HL-60/S4 (cell line): ENCODE measurements around the gene PIGU.
"Not testable (repeated sequence)": the region's sequence is repeated elsewhere in the genome, so short reads cannot be mapped to it uniquely, and the experiment has no call there.

Experiments
- in situ Hi-C: fragments of 300-500 bp; cut with MboI; formaldehyde crosslinking; loops from 2 replicates; pipeline ENCODE4 v1.14.3; 2022; ENCODE audit warnings: low sequenced_read_pairs

The PIGU gene

DNA sequence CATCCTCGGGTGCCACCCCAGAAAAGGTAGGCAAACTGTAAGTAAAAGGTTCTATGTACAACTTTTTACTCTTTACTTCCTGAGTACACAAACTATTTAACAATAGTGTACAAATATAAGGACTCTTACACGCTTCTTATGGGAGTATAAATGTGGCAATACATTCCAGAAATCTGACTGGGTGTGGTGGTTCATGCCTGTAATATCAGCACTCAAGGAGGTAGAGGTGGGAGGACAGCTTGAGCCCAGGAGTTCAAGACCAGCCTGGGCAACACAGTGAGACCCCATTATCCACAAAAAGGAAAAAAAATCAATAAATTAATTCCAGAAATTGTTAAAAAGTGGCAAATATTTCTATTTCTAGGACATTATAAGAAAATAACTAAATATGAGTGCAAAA, 48.9 kb downstream of the PIGU start:
- in situ Hi-C loops = no loop called here

- in situ Hi-C loops = no loop called here
Measured at GRCh38 chr20:34627458-34627857, 49.4 kb downstream of the PIGU start.

- in situ Hi-C loops = no loop called here
Measured at GRCh38 chr20:34626992-34627391, 49.9 kb downstream of the PIGU start.

DNA sequence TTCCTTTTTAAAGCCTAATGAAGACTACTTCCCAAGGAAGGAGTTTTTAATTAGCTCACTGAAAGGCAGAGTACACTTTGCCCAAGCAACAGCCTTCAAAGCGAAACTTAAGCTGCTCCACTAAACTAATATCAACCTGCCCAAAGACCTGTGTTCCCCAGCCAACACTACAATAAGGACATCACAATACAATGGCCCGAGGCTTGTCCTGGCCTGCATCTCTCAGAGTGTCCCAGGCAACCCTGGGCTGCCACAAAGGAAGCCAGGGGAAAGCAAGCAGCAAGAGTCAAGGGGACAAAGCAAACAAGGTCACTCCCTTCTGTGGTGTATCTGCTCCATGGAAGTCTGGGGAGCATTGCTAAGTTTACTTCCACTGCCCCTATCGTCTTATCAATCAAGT, 52.3 kb downstream of the PIGU start:
- in situ Hi-C loops = no loop called here

- in situ Hi-C loops = no loop called here
Measured at GRCh38 chr20:34622821-34623451, 54.0 kb downstream of the PIGU start.

DNA sequence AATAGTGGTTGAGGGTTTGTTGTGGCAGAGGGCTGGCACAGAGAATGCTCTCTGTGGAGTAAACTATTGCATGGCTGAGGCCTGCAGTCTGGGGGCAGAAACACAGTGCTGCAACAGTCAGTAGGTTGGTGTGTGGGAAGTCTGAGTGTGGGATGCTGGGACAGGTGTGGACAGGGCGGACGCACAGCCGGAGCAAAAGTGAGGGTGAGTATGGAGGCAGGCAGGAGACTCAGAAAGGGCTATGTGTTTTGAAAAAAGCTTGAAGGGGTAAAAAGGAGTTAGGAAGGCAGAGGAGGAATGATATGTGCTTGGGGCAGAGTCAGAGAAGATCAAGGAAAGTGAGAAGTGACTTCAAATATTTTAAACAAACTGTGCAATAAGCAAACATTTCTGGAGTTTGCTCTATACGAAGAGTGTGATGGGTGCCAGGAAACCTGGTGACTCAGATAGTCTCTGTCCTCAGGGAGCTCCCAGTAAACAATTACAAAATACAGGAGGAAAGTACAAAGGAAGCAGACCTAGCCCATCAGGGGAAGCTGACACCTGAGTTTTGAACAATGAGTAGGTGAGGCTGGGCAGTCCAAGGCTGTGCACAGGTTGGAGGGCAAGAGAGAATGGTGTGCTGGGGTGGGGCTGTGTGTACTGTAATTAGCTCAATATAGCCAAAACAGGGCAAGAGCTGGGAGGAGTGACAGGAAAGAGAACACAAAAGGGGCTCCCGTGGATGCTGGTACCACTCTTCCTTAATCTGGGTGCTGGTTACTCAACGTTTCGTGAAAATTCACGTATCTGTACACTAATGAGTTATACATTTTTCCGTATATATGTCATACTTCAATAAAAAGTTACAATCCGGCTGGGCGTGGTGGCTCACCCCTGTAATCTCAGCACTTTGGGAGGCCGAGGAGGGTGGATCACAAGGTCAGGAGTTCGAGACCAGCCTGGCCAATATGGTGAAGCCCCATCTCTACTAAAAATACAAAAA, 55.2 kb downstream of the PIGU start:
- in situ Hi-C loops = no loop called here

- in situ Hi-C loops = no loop called here
Measured at GRCh38 chr20:34621036-34621343, 55.9 kb downstream of the PIGU start.

DNA sequence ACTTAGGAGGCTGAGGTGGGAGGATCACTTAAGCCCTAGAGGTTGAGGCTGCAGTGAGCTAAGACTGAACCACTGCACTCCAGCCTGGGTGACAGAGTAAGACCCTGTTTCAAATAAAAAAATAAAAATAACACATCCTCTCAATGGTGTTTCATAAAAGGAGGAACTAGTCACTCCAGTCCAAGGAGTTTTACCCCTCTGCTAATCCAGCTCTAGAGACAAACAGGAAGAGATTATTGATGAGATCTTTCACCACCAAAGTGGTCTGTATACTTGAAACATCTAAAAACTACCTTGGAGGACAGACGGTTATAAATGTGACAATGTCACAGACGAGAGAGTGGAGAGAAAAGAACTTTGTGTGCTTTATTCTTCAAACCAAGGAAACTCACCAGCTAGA, 58.2 kb downstream of the PIGU start:
- in situ Hi-C loops = no loop called here

DNA sequence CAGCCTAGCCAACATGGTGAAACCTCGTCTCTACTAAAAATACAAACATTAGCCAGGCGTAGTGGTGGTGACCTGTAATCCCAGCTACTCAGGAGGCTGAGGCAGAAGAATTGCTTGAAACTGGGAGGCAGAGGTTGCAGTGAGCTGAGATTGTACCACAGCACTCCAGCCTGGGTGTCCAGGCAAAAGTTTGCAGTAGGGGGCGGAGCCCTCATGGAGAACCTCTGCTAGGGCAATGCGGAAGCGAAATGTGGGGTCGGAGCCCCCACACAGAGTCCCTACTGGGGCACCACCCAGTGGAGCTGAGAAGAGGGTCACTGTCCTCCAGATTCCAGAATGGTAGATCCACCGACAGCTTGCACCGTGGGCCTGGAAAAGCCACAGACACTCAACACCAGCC, 60.0 kb downstream of the PIGU start:
- in situ Hi-C loops = not testable (repeated sequence)

- in situ Hi-C loops = no loop called here
Measured at GRCh38 chr20:34615477-34615876, 61.4 kb downstream of the PIGU start.

DNA sequence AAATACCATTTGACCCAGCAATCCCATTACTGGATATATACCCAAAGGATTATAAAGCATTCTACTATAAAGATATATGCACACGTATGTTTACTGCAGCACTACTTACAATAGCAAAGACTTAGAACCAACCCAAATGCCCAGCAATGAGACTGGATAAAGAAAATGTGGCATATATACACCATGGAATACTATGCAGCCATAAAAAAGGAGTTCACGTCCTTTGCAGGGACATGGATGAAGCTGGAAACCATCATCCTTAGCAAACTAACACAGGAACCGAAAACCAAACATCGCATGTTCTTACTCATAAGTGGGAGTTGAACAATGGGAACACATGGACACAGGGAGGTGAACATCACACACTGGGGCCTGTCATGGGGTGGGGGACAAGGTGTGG, 64.9 kb downstream of the PIGU start:
- in situ Hi-C loops = not testable (repeated sequence)

GRCh38 chr20:34607066-34607465, 69.8 kb downstream of the PIGU start:
- in situ Hi-C loops = no loop called here

DNA sequence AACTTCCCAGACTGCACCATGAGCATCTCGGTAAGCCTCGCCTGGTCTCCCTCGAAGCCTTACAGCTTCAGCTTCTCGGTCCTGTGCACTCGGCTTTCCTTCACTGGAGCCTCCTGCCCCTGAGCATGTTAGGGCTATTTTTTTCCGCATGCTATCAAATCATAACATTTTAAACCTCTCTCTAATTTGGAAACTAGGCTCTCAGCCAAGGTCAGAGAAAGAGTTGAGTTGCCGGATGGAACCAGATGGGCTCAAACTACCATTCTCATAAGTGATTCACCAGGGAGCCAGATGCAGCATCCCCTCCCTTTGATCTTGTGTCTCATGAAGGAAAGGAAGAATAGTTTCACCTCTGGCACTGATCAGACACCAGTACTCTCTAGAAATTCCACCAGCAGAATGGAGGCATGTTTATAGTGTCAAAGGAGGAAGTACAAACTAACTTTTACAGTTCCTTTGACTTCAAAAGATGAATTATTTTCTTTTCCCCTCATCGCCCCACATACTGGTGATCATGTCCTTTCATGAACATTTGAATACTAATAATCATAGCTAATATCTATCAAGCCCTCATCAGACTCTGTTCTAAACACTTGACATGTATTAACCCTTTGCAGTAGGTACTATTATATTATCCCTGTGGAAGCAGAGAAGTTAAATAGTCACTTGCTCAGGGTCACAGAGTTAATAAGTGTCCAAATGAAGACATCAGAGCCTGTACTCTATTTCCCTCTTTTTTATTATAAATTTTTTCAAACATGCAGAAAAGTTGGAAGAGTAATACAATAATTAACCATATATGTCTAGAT, 71.7 kb downstream of the PIGU start:
- in situ Hi-C loops = no loop called here

GRCh38 chr20:34600892-34601653, 75.8 kb downstream of the PIGU start:
- in situ Hi-C loops = no loop called here

DNA sequence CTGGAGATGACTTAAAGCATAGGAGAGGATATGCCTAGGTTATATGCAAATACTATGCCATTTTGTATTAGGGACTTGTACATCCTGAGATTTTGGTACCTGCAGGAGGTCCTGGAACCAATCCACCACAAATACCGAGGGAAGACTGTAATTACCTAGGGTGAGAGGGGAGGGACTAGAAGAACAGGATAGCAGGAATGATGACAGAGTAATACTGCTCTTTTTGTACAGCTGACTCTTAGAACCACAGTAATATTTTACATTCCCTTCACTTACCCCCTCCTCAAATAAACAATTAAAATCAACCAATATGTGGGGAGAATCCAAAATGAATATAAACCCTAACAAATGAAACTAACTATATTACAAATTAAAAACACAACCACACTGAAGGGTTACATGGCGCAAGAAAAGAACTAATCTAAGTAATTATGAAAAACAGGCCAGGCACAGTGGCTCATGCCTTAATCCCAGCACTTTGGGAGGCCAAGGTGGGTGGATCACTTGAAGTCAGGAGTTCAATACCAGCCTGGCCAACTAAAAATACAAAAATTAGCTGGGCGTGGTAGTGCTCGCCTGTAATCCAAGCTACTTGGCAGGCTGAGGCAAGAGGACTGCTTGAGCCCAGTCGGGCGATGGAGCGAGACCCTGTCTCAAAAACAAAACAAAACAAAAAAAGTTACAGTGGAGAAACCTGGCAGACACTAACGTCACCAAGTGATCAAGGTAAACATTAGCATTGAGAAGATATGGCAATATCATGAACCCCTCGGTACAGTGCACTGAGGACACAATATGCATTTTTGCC, 81.3 kb downstream of the PIGU start:
- in situ Hi-C loops = no loop called here

DNA sequence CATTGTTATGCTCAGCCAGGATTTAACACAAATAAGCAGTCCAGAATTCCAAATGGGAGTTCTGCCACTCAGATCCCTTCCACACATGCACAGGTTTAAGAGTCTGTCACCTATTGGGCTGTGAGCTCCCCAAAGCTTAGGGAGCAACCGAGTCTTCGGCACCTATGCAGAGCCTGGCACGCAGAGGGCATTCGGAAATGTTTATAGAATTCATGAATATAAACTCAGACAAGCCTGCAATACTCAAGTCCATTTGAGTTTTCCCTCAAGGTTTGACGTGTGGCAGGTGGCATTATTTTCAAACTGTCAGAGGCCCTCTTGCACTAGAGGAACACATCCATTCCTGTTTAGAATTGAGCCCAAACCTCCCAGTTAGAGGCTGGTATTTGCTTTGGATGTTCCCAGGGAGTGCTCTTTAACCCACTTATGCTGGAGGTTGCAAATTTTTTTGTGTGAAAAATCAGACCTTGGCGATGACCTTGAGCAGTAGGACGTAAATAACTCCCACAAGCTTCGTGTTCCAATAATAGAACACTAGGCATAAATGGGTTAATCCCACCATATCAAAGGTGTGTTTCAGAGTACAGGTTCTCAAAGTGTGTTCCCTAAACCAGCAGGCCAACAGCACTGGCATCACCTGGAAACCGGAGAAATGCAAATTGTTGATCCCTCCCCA, 90.3 kb downstream of the PIGU start:
- in situ Hi-C loops = no loop called here

DNA sequence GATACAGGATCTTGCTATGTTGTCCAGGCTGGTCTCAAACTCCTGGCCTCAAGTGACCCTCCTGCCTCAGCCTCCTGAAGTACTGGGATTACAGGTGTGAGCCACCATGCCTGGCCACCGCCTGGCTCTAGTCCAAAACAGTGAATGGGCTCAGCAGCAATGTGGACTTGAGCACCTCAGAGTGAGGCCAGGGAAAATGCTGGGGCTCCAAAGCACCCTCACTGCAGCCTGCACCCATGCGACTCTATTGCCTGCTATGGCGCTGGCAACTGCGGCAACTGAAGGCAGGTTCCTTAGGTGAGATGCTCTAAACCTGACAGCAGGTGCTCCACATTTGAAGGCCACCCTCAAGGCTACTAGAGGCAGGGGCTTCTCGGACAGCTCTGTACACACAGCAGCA, 91.9 kb downstream of the PIGU start:
- in situ Hi-C loops = no loop called here

DNA sequence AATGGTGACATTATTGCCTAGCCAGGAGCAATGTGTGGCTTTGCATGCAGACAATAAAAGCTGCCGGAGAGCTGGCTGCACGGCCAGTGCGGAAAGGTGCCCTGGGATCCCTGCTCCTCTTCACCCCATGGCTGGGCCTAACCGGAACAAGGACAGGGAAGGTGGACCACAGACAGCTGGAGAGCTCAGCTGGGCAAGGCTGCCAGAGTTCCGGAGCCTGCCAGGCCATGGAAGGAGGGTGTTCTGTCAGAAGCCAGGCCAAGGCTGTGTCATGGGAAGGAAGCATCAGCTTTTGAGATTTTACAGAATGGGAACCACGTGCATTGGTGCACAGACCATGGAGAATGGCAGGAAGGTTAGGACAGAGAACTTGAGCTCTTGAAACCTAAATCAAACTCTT, 93.3 kb downstream of the PIGU start:
- in situ Hi-C loops = no loop called here

- in situ Hi-C loops = no loop called here
Measured at GRCh38 chr20:34582911-34583310, 94.0 kb downstream of the PIGU start.

DNA sequence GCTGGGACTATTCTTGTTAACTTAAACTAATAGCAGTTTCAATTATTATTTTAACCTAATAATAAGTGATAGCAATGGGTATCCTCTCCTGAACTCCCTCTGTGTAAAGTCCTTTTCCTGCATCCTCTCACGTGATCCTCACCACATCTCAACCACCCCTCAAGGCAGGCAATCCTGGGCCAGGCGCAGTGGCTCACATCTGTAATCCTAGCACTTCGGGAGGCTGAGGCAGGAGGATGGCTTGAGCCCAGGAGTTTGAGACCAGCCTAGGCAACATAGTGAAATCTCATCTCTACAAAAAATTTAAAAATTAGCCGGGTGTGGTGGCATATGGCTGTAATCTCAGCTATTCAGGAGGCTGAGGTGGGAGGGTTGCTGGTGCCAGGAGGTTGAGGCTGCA, 94.7 kb downstream of the PIGU start:
- in situ Hi-C loops = no loop called here
